NCI-H2196 treated with DMSO at 0.1 percent for 48 hours (cell line): Measurements from ENCODE around the gene PCCA.
A peak's percentile ranks its signal among the peaks of the same experiment; 100 is the strongest.

Source experiments
- DNase-seq: peaks from one replicate; lab custom pipeline; 2025; ENCODE audit not compliant: unreplicated experiment; lab: John Stamatoyannopoulos, UW

PCCA gene

GRCh38 chr13:100454876-100455275 lies 366.0 kb downstream of the PCCA start:
- no peak for DNase-seq

- DNase-seq = no peak
Observed at GRCh38 chr13:100458673-100459072, 369.8 kb downstream of the PCCA start.

GRCh38 chr13:100459747-100460146 lies 370.9 kb downstream of the PCCA start:
- DNase-seq = no peak

GRCh38 chr13:100460266-100460665 lies 371.4 kb downstream of the PCCA start:
- no peak for DNase-seq

- DNase-seq = no peak
Observed at GRCh38 chr13:100460791-100461190, 371.9 kb downstream of the PCCA start.

GRCh38 chr13:100461309-100462030 lies 372.6 kb downstream of the PCCA start:
- DNase-seq = peak; percentile 11

GRCh38 chr13:100464006-100464405 lies 375.1 kb downstream of the PCCA start:
- no peak for DNase-seq

GRCh38 chr13:100465558-100465957 lies 376.7 kb downstream of the PCCA start:
- DNase-seq = no peak

- no peak for DNase-seq
Observed at GRCh38 chr13:100470866-100471505, 382.1 kb downstream of the PCCA start.

GRCh38 chr13:100473087-100473486 lies 384.2 kb downstream of the PCCA start:
- DNase-seq = no peak

GRCh38 chr13:100473501-100474044 lies 384.7 kb downstream of the PCCA start:
- no peak for DNase-seq

GRCh38 chr13:100476963-100477362 lies 388.1 kb downstream of the PCCA start:
- no peak for DNase-seq

GRCh38 chr13:100478107-100478809 lies 389.4 kb downstream of the PCCA start:
- DNase-seq = no peak

GRCh38 chr13:100480676-100481075 lies 391.8 kb downstream of the PCCA start:
- DNase-seq = no peak

- no peak for DNase-seq
Observed at GRCh38 chr13:100483139-100483538, 394.2 kb downstream of the PCCA start.

GRCh38 chr13:100483841-100484381 lies 395.0 kb downstream of the PCCA start:
- DNase-seq = no peak

GRCh38 chr13:100484702-100485101 lies 395.8 kb downstream of the PCCA start:
- no peak for DNase-seq

- no peak for DNase-seq
Observed at GRCh38 chr13:100485265-100485664, 396.4 kb downstream of the PCCA start.

- peak; percentile 61 for DNase-seq
Observed at GRCh38 chr13:100490692-100491091, 401.8 kb downstream of the PCCA start.

- no peak for DNase-seq
Observed at GRCh38 chr13:100491164-100491842, 402.4 kb downstream of the PCCA start.

GRCh38 chr13:100493418-100493817 lies 404.5 kb downstream of the PCCA start:
- no peak for DNase-seq
